B cell (primary cell): ENCODE data around the gene OR4C45.

Experiments used
- CTCF ChIP-seq: fragments of 200-600 bp; IDR thresholded peaks from one replicate; pipeline ENCODE4 v1.8.0; 2022; ENCODE audit warnings: antibody characterized with exemption, mild to moderate bottlenecking
- EZH2 ChIP-seq: IDR thresholded peaks from 2 replicates; pipeline ENCODE4 v1.6.1; 2012; ENCODE audit warnings: borderline replicate concordance, low read depth, mild to moderate bottlenecking, moderate library complexity, low read length; ENCODE audit not compliant: insufficient read depth, poor library complexity, severe bottlenecking

GRCh38 chr11:50075856-50076255, 43.2 kb downstream of the OR4C45 start:
- TF ChIP-seq CTCF (no peak), EZH2 (no peak)
